K562 (cell line): Measurements from ENCODE around the gene CILP. TPM values are rescaled to one million over a fixed set of nuclear protein-coding genes. Genes with fewer than 3 reads are reported as not detected.

ENCODE experiments used
- CBFB ChIP-seq: sonication (generic); formaldehyde crosslinking; IDR thresholded peaks from 2 replicates; pipeline ENCODE4 v1.4.0; 2020; ENCODE audit warnings: mild to moderate bottlenecking, missing genetic modification reagents
- DPF2 ChIP-seq: fragments of 450-650 bp; IDR thresholded peaks from 2 replicates; pipeline ENCODE4 v1.6.1; 2016
- FOXA3 ChIP-seq, 2 experiments: fragments of 450-650 bp in 1 of 2; sonication (generic) in 1 of 2; formaldehyde crosslinking; IDR thresholded peaks in 1 of 2; conservative IDR thresholded peaks in 1 of 2; 2 replicates each; pipeline versions ENCODE4 v1.4.0 to v1.8.0; 2020 to 2022; ENCODE audit warnings: mild to moderate bottlenecking in 2 of 2, missing genetic modification reagents in 1 of 2
- HNRNPUL1 ChIP-seq: fragments of 200-400 bp; formaldehyde crosslinking; IDR thresholded peaks from 2 replicates; pipeline ENCODE4 v1.6.1; 2017; ENCODE audit warnings: low read length
- JUNB ChIP-seq: fragments of 450-650 bp; formaldehyde crosslinking; conservative IDR thresholded peaks from 2 replicates; pipeline ENCODE4 v1.4.0; 2020; ENCODE audit warnings: mild to moderate bottlenecking
- KLF16 ChIP-seq: IDR thresholded peaks from 2 replicates; pipeline ENCODE4 v1.6.1; 2016; ENCODE audit warnings: antibody characterized with exemption
- NONO ChIP-seq, 2 experiments: fragments of 200-400 bp in 1 of 2; fragments of 450-650 bp in 1 of 2; formaldehyde crosslinking in 1 of 2; IDR thresholded peaks; 2 replicates each; pipeline ENCODE4 v1.6.1; 2017; ENCODE audit warnings: low read depth in 2 of 2, mild to moderate bottlenecking in 2 of 2, moderate library complexity in 2 of 2, low read length in 1 of 2
- RBM15 ChIP-seq: fragments of 200-400 bp; formaldehyde crosslinking; IDR thresholded peaks from 2 replicates; pipeline ENCODE4 v1.6.1; 2018; ENCODE audit warnings: mild to moderate bottlenecking, low read length, moderate library complexity; ENCODE audit not compliant: insufficient read depth
- SIN3B ChIP-seq: fragments of 450-650 bp; IDR thresholded peaks from 2 replicates; pipeline ENCODE4 v1.6.1; 2017; ENCODE audit warnings: low read depth, mild to moderate bottlenecking, moderate library complexity
- ZNF668 ChIP-seq: fragments of 250-450 bp; sonication (Bioruptor Pico); IDR thresholded peaks from 2 replicates; pipeline ENCODE4 v1.8.0; 2022; ENCODE audit warnings: mild to moderate bottlenecking, inconsistent platforms
- ZZZ3 ChIP-seq: fragments of 450-650 bp; IDR thresholded peaks from 2 replicates; pipeline ENCODE4 v1.6.1; 2016; ENCODE audit warnings: antibody characterized with exemption, mild to moderate bottlenecking, moderate library complexity
- polyA plus RNA-seq, 8 experiments: library from polyadenylated mRNA; depleted of rRNA in 4 of 8; stranded (reverse) in 5 of 8; unstranded in 3 of 8; fragments of >200 nt; fragmentation: Nextera tagmentation in 2 of 8; fragmentation: Illumina TruSeq in 1 of 8; extraction: Ambion mirVana in 2 of 8; extraction: Trizol in 1 of 8; gene quantifications; 2 replicates each; pipeline versions ENCODE4 v1.2.1 to v1.2.3, GENCODE V29; 2011 to 2014; ENCODE audit warnings: inconsistent platforms in 1 of 8, missing spikeins in 1 of 8
- total RNA-seq, 7 experiments: library from RNA; depleted of rRNA in 6 of 7; stranded (reverse); fragments of >200 nt in 6 of 7; fragmentation: Illumina TruSeq in 2 of 7; extraction: Trizol in 2 of 7; gene quantifications; 2 replicates each; pipeline versions ENCODE4 v1.2.1 to v1.2.3, GENCODE V29; 2011 to 2021; ENCODE audit warnings: low replicate concordance in 1 of 7
- TF ChIP-seq, protein P1 (sequence below), 2 experiments: fragments of 450-650 bp; IDR thresholded peaks; 2 replicates each; pipeline ENCODE4 v1.6.1; 2016; ENCODE audit warnings: mild to moderate bottlenecking in 2 of 2, borderline replicate concordance in 1 of 2, low read depth in 1 of 2, moderate library complexity in 1 of 2
- TF ChIP-seq, protein P2 (sequence below): fragments of 250-450 bp; sonication (Bioruptor Pico); IDR thresholded peaks from 2 replicates; pipeline ENCODE4 v1.4.0; 2020; ENCODE audit warnings: borderline replicate concordance
- TF ChIP-seq, protein P3 (sequence below): fragments of 250-450 bp; sonication (Bioruptor Pico); IDR thresholded peaks from 2 replicates; pipeline ENCODE4 v1.8.0; 2022; ENCODE audit warnings: moderate library complexity, mild to moderate bottlenecking, inconsistent platforms
- TF ChIP-seq, protein P4 (sequence below): sonication (generic); formaldehyde crosslinking; IDR thresholded peaks from 2 replicates; pipeline ENCODE4 v1.8.1; 2023; ENCODE audit warnings: mild to moderate bottlenecking, missing genetic modification reagents

The CILP gene
- total and polyA plus RNA-seq, 9 of the 15 experiments (the other 6 are each of a cell fraction or from before 2014, with no cell fraction given) = 0.03 TPM; not detected in 8

DNA sequence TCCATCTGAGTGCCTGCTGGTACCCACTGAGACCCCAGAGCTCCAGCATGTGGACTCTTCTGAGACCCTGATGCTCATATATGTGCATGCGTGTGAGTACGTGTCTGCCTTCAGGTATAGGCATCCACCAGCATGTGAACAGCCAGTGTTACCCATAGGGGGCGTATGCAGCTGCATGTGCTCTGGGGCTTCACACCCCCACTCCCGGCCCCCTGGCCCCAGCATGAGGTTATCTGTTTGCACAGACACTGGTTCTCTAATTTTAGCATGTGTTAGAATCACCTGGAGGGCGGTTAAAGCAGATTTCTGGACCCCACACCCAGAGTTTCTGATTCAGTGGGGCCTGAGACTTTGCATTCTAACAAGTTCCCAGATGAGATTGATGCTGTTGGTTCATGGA, 824 bp upstream of the CILP start (continued):
- TF ChIP-seq, protein P1, sequence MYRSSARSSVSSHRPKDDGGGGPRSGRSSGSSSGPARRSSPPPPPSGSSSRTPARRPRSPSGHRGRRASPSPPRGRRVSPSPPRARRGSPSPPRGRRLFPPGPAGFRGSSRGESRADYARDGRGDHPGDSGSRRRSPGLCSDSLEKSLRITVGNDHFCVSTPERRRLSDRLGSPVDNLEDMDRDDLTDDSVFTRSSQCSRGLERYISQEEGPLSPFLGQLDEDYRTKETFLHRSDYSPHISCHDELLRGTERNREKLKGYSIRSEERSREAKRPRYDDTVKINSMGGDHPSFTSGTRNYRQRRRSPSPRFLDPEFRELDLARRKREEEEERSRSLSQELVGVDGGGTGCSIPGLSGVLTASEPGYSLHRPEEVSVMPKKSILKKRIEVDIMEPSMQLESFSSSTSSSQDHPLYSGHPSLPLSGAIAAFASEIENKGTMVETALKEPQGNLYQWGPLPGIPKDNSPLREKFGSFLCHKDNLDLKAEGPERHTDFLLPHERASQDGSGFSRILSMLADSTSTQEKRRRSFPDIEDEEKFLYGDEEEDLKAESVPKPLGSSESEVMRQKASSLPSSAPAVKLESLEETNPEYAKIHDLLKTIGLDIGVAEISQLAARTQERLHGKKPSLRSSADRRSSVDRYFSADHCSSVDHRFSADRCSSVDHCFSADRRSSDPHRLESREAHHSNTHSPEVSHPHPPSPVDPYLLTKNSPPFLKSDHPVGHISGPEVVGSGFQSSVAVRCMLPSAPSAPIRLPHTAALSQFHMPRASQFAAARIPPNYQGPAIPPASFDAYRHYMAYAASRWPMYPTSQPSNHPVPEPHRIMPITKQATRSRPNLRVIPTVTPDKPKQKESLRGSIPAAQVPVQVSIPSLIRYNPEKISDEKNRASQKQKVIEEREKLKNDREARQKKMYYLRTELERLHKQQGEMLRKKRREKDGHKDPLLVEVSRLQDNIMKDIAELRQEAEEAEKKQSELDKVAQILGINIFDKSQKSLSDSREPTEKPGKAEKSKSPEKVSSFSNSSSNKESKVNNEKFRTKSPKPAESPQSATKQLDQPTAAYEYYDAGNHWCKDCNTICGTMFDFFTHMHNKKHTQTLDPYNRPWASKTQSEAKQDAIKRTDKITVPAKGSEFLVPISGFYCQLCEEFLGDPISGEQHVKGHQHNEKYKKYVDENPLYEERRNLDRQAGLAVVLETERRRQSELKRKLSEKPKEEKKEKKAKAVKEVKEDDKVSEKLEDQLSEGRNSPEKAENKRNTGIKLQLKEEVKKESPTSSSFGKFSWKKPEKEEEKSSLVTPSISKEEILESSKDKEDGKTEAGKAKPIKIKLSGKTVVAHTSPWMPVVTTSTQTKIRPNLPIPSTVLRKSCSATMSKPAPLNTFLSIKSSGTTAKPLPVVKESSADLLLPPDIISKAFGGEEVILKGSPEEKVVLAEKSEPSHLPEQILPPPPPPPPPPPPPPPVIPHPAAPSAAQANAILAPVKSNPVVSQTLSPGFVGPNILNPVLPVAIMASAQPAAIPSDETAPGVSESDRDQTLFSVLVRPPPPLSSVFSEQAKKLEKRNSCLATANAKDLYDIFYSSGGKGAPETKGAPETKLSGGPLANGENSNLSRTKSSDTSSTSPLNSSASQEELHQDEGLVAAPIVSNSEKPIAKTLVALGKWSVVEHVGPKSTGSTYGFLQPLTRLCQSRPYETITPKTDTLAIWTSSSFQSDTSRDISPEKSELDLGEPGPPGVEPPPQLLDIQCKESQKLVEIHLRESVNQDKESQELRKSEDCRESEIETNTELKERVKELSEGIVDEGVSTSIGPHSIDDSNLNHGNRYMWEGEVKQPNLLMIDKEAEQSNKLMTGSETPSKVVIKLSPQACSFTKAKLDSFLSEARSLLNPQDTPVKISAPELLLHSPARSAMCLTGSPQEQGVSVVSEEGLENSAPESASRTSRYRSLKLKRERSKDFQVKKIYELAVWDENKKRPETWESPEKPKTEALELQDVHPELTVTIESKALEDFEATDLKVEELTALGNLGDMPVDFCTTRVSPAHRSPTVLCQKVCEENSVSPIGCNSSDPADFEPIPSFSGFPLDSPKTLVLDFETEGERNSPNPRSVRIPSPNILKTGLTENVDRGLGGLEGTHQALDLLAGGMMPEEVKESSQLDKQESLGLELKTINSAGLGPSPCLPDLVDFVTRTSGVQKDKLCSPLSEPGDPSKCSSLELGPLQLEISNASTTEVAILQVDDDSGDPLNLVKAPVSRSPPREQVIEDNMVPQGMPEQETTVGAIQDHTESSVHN (IDR thresholded peaks at IDR 0.05; ENCODE audit: borderline replicate concordance in 1 of 2, low read depth in 1 of 2) = no peak
- no peak for TF ChIP-seq JUNB (CRISPR knock-in tag)
- TF ChIP-seq, protein P2, sequence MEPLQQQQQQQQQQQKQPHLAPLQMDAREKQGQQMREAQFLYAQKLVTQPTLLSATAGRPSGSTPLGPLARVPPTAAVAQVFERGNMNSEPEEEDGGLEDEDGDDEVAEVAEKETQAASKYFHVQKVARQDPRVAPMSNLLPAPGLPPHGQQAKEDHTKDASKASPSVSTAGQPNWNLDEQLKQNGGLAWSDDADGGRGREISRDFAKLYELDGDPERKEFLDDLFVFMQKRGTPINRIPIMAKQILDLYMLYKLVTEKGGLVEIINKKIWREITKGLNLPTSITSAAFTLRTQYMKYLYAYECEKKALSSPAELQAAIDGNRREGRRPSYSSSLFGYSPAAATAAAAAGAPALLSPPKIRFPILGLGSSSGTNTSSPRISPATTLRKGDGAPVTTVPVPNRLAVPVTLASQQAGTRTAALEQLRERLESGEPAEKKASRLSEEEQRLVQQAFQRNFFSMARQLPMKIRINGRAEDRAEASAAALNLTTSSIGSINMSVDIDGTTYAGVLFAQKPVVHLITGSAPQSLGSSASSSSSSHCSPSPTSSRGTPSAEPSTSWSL = no peak
- TF ChIP-seq HNRNPUL1 = no peak
- TF ChIP-seq, protein P3, sequence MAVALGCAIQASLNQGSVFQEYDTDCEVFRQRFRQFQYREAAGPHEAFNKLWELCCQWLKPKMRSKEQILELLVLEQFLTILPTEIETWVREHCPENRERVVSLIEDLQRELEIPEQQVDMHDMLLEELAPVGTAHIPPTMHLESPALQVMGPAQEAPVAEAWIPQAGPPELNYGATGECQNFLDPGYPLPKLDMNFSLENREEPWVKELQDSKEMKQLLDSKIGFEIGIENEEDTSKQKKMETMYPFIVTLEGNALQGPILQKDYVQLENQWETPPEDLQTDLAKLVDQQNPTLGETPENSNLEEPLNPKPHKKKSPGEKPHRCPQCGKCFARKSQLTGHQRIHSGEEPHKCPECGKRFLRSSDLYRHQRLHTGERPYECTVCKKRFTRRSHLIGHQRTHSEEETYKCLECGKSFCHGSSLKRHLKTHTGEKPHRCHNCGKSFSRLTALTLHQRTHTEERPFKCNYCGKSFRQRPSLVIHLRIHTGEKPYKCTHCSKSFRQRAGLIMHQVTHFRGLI (CRISPR knock-in tag) = no peak
- TF ChIP-seq FOXA3 (CRISPR knock-in tag; conservative IDR thresholded peaks at IDR 0.05 in 1 of 2, IDR thresholded peaks at IDR 0.05 in 1 of 2) = peak; percentile 35 to 42; a peak in 2 of 4 replicates
- TF ChIP-seq NONO (IDR thresholded peaks at IDR 0.05; ENCODE audit: low read depth in 2 of 2, low read length in 1 of 2) = no peak
- TF ChIP-seq KLF16 = peak; percentile 74
- TF ChIP-seq ZZZ3 = no peak
- no peak for TF ChIP-seq ZNF668 (CRISPR knock-in tag)
- no peak for TF ChIP-seq RBM15
- TF ChIP-seq, protein P4, sequence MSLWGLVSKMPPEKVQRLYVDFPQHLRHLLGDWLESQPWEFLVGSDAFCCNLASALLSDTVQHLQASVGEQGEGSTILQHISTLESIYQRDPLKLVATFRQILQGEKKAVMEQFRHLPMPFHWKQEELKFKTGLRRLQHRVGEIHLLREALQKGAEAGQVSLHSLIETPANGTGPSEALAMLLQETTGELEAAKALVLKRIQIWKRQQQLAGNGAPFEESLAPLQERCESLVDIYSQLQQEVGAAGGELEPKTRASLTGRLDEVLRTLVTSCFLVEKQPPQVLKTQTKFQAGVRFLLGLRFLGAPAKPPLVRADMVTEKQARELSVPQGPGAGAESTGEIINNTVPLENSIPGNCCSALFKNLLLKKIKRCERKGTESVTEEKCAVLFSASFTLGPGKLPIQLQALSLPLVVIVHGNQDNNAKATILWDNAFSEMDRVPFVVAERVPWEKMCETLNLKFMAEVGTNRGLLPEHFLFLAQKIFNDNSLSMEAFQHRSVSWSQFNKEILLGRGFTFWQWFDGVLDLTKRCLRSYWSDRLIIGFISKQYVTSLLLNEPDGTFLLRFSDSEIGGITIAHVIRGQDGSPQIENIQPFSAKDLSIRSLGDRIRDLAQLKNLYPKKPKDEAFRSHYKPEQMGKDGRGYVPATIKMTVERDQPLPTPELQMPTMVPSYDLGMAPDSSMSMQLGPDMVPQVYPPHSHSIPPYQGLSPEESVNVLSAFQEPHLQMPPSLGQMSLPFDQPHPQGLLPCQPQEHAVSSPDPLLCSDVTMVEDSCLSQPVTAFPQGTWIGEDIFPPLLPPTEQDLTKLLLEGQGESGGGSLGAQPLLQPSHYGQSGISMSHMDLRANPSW (CRISPR knock-in tag) = no peak
- no peak for TF ChIP-seq SIN3B
- TF ChIP-seq DPF2 = peak; percentile 73; the same call in 1 of the 2 replicates
- TF ChIP-seq CBFB (CRISPR knock-in tag) = no peak
